ENCODE measurements around the gene RYR2.
A peak's percentile ranks its signal among the peaks of the same experiment; 100 is the strongest.
"Not testable (repeated sequence)": the region's sequence is repeated elsewhere in the genome, so short reads cannot be mapped to it uniquely, and the experiment has no call there.

RYR2 gene

DNA sequence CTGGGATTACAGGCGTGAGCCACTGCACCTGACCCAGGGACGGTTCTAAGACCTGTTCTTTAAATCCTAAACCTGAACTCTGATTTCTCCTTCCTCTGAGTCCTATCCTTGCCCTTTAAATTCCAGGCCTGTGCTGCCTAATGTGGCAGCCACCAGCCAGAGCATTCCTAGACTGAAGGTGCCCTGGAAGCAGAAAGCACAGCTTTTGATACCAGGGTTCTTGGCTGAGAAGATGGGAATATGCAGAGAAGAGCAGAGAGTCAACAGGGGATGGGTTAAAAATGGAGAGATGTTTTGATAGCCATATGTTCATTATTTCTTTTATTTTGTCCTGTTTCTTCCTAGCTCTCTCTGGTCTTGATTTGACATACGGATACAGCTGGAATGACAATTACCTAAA, 49.7 kb downstream of the RYR2 start:
- no peak for DNase-seq

DNA sequence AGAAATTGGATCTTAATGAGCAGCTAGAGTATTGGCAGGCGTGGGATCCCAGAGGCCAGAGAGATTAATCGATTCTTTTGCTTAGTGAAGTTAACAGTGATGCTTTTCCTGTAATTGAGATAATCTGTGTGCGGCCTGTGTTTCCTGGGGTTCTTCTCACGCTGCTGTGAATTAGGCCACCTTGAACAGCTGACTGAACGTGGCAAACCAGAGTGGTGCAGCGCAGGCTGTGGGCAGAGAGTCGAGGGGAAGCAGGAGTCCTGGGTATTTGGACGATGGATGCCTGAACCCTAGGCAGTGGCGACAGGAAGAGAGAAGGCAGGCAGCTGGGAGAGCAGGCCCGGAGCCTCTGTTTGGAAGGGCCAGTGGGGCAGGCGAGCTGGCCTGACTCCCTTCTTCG, 51.7 kb downstream of the RYR2 start:
- DNase-seq = no peak

- DNase-seq = no peak
Measured at GRCh38 chr1:237098541-237098940, 56.6 kb downstream of the RYR2 start.

DNA sequence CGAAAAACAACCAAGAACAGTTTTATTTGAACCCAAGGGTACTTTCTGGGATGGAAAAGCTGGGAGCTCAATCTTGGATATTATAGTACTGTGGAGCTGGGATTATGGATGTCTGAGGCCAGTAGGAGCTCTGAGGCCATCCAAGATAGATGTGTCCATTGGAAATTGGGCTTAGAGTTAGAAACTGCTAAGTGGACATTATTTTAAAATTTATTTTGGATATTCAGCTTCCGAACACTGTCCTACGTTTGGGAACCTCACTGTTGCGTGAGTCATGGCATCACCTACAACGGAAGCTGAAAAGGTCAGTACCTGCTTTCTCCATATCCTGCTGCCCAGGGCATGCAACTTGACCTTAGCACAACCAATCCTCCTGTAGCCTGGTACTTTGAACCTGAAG, 61.0 kb downstream of the RYR2 start:
- no peak for DNase-seq

GRCh38 chr1:237104096-237104495, 62.1 kb downstream of the RYR2 start:
- no peak for DNase-seq

DNA sequence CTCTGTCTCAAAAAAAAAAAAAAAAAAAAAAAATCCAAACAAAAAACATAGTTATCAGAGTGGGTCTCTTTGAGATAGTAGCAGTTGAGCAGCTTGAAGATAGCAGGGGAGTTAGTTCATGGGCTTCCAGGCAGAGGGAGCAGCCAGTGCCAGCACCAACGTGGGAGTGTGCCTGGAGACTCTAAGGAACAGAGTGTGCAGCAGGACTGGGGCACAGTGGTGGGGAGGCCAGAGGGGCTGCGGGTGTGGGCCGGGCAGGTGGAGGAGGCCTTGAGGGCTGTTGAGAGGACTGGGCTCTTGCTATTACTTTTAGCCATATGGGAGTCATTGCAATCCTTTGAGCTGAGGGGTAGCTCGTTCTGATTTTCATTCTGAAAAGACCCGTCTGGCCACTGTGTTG, 63.8 kb downstream of the RYR2 start:
- no peak for DNase-seq

DNA sequence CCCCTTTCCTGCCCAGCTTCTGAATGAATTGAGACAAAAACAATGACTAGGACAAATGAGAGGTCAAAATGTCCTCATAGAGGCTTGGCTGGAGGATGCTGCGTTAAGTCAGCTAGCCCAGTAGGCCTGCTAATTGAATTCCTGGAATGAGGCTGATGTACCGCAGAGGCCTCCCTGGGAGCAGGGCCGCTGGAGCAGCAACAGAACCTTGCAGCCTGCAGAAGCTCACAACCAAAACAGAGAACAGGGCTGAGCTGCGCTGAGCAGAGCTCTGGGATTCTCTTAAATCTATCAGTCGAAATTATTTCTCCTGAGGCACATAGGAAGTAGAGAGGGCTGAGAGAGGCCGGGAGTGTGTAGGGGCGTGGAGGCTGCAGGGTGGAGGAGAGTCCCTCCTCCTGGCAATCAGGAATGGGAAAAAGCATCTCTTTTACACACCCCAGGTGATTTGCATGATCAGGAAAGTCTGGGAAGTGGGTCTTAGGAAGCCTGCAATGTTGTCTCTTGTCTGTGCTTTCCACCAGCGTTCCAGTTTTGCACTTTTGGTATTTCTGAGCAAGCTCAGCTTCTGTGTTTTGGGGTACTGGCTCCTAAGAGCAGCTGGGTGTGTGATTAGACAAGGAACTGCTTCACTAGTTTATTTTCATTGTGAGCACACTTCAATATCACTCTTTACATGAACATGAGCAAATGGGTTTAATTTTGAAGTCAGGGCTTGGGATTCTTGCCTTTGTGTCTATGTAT, 66.5 kb downstream of the RYR2 start:
- no peak for DNase-seq

- no peak for DNase-seq
Measured at GRCh38 chr1:237111807-237112206, 69.8 kb downstream of the RYR2 start.

- DNase-seq = no peak
Measured at GRCh38 chr1:237112663-237113062, 70.7 kb downstream of the RYR2 start.

DNA sequence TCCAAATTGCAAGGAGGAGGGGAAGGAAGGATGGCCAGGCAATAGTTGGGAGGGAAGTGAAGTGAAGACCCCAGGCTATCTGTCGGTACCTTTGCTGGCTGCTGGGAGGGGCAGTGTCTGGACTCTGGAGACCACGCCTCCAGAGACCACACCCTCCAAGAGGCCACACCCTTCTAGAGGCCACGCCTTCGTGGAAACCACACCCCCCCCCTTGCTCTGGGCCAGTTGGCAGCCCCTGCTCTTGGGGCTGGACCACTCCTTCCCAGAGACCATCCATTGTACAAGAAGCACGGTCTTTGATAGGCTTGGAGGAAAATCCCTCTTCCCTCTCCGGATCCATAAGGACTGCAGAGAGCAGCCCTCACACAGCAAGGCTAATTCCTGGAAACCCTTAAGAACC, 73.1 kb downstream of the RYR2 start:
- no peak for DNase-seq

- no peak for DNase-seq
Measured at GRCh38 chr1:237119091-237119490, 77.1 kb downstream of the RYR2 start.

DNA sequence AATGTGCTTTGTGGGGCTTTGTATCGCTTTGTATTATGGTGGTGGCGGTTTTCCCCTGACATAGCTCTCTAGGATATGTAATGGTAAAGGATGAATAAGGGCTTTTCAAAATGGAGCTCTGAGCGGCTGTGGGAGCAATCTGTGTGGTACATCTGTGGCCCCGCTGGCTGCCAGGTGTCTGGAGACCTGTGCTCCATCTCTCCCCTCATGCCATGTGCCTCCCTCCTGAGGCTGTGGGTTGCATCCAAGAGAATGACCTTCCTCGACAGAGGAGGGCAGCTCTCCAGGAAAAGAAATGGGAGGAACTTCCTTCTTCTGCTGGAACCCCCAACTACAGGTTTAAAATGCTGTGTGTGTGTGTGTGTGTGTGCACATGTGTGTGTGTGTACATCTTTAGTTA, 78.7 kb downstream of the RYR2 start:
- no peak for DNase-seq

- no peak for DNase-seq
Measured at GRCh38 chr1:237124856-237125462, 83.0 kb downstream of the RYR2 start.

DNA sequence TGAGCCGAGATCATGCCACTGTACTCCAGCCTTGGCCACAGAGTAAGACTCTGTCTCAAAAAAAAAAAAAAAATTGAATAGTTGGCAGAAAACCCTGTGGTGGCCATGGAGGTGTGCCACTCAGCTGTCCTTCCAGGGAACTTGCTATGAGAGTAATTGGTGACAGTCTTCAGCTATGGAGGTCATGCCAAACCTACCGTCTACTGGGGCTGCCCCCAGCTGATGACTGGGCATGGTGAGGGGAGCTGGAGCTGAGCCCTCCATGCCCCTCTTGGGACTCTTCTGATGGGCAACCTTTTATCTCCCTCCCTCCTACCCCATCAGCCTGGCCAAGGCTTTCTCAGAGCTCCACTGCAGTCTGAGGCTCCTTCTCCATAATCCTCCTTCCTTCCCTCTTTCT, 84.2 kb downstream of the RYR2 start:
- no peak for DNase-seq

DNA sequence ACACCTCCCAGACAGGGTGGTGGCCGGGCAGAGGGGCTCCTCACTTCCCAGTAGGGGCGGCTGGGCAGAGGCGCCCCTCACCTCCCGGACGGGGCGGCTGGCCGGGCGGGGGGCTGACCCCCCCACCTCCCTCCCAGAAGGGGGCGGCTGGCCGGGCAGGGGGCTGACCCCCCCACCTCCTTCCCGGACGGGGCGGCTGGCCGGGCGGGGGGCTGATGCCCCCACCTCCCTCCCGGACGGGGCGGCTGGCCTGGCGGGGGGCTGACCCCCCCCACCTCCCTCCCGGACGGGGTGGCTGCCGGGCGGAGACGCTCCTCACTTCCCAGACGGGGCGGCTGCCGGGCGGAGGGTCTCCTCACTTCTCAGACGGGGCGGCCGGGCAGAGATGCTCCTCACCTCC, 85.3 kb downstream of the RYR2 start:
- DNase-seq = not testable (repeated sequence)

DNA sequence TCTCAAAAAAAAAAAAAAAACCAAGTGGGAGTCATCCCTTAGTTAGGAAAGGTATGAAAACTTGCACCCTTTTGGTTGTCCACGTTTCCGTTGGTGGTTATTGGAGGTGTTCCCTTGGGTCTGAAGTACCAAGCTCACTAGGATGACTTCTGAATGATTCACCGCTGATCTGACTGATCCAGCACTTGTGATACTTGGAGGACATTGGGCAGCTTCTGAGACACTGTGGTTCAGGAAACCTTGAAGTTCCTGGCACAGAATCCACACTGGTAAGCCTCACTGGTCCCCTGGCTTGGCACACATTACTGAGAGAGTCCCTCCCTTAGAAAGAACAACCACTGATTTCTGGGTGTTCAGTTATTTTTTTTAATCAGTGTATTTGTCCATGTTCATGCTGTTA, 91.9 kb downstream of the RYR2 start:
- DNase-seq = no peak

- no peak for DNase-seq
Measured at GRCh38 chr1:237134929-237135328, 92.9 kb downstream of the RYR2 start.

DNA sequence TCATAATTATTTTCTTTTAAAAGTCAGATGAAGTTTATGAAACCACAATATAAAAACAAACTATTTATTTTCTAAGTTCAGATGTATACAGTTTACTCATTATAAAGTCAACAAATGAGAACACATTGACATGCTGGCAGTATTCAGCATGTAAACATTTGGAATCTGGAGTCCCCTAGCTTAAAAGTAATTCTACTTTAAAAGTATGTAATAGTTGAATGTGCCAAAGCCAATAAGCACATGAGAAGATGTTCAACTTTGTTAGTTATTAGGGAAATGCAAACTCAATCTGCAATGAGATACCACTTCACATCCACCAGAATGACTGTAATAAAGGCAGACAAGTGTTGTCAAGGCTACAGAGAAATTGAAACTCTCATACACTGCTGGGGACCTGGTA, 96.6 kb downstream of the RYR2 start:
- no peak for DNase-seq

DNA sequence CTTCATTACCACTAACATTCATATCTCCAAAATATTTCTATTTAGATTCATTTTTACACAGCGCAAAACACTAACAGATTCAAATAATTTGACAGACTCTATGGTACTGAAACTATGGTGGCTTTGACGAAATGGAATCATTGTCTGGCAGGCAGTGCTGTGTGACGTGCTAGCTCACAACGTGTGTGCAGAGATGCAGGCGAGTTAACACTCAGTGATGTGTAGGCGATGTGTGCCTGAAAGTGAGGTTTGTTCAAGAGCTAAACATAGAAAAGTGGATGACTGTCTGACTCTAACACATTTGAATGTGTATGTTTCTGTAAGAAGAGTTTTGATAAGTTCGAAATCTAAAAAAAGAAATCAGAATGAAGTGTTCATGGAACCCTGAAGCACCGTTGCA, 97.7 kb downstream of the RYR2 start:
- DNase-seq = no peak

DNA sequence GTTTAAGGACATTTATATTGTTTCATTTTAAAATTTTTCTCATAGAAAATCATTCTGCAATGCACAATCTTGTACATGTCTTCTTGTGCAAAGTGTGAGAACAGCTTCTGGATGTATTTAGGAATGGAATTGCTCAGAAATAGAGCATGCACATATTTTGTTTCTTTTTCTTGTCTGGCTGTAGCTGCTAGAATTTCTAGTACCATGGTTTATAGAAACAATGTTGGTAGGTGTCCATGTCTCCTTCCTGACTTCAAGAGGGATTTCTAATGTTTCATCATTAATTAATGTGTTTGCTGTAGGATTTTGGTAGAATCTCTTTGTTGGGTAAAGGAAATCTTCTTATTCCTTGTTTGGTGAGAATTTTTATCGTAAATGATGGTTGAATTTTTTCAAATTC, 99.0 kb downstream of the RYR2 start:
- no peak for DNase-seq

GRCh38 chr1:237141502-237141901, 99.5 kb downstream of the RYR2 start:
- peak; percentile 18 for DNase-seq

- no peak for DNase-seq
Measured at GRCh38 chr1:237145379-237146135, 103.6 kb downstream of the RYR2 start.

DNA sequence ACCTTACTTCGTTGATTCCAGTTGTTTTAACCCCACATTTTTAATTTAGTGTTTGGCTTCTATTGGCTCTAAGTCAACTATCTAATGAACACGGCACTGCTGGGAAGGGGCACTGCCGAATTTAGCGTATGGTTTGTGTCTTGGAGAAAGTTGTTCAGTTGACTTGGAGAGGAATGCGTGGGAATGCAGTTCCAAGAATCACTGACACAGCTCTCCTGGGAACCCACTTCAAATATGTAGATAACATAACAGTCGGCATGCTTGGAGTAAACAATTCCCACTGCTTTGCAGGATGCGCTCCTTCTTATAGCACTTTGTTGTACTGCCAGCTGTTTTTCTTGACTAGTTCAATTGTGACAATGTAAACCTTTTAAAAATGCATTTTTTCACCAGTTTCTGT, 104.3 kb downstream of the RYR2 start:
- peak; percentile 37 for DNase-seq

DNA sequence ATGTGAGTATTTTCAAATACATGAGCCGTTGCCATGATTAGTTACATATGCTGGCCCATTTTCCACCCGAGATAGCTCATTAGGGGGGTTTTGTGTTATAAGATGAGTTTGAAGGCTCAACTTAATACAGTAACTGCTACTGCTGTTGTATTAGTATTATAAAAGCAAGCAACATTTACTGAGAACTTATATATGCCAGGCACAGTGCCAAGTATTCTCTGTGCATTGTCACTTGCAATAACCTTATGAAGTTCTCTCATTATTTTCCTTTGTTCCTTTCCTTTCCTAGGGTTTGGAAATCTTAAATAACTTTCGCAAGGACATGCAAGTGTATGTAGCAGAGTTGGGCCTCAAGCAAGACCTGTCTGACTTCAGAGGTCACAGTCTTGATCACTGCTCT, 107.9 kb downstream of the RYR2 start:
- DNase-seq = no peak
